ES-I3 (cell line): ENCODE measurements around the gene C10orf71.

Experiments
- H3K36me3 ChIP-seq: 2 replicates; pipeline ENCODE4 v1.6.1; 2013; ENCODE audit warnings: mild to moderate bottlenecking, low read length, control low read depth, moderate library complexity; ENCODE audit not compliant: insufficient read depth
- H3K4me1 ChIP-seq: 2 replicates; pipeline ENCODE4 v1.6.1; 2013; ENCODE audit warnings: mild to moderate bottlenecking, control low read depth, low read length; ENCODE audit not compliant: insufficient read depth
- H3K9ac ChIP-seq: 2 replicates; pipeline ENCODE4 v1.6.1; 2013; ENCODE audit warnings: low read depth, mild to moderate bottlenecking, low read length, moderate library complexity
- H3K9me3 ChIP-seq: 2 replicates; pipeline ENCODE4 v1.6.1; 2013; ENCODE audit warnings: mild to moderate bottlenecking, low read length, moderate library complexity; ENCODE audit not compliant: control insufficient read depth, insufficient read depth

The C10orf71 gene

DNA sequence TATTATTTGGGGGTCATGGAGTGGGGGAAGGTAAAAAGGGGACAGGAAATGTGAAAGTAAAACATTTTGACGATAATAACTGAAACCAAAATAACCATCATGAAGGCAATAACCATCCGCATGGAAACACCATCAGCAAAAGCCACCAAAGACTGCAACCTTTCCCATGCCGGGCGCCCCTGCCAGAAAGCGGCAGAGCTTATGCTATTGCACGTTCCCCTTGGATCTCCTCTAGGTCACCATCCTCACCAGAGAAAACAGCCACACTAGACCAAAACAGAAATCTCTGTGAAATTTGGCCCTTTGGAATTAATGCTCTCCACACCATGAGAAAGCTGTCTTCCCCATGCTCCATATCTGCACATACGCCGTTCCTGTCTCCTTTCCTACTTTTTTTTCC, 65.8 kb downstream of the C10orf71 start:
- Histone ChIP-seq H3K4me1 (peaks cover 6% of the 10 kb centered on the region), H3K9ac (no peak overlapping the region), H3K36me3 (no peaks in the 10 kb centered on the region), H3K9me3 (no peaks in the 10 kb centered on the region)

- no peaks in the 10 kb centered on the region for H3K9me3 ChIP-seq
- H3K9ac ChIP-seq = no peak overlapping the region
- no peaks in the 10 kb centered on the region for H3K36me3 ChIP-seq
- H3K4me1 ChIP-seq = peaks cover 2% of the 10 kb centered on the region
These were observed 66.3 kb downstream of the C10orf71 start for GRCh38 chr10:49365275-49365674.

DNA sequence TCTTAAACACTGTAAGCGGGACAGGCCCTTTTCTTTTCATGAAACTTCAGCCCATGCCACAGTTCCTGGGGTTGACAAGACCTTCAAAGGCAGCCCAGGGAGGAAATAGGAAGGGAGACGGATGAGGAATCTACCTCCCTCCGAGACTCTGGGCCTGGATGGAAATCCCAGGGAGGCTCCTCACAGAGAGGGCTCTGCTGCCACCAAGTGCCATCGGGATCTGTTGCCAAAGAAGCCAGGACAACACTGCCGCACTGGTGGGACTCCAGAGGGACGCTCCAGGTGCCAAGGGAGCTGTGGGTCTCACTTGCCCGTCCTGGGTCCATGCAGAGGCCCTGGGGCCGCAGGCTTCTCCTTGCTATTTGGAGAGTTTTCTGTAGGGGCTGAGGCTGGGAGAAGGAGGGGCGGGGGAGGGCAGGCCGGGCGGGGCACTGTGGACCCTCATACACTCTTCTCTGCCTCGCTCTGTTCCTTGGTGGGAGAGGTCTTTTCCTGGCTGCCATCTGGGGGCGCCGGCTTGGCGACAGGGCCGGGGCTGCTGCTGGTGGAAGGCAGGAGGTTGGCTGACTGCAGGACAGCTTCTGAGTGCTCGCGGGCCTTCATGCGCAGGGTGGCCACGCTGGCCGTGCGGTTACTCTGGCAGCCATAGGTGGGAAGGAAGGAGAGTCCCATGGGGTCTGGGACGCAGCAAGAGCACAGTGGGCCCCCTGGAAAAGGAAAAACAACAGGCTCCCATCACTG, 66.9 kb downstream of the C10orf71 start:
- Histone ChIP-seq H3K9ac (no peak overlapping the region), H3K9me3 (no peaks in the 10 kb centered on the region), H3K36me3 (no peaks in the 10 kb centered on the region), H3K4me1 (no peaks in the 10 kb centered on the region; the same call in 1 of the 2 replicates)

DNA sequence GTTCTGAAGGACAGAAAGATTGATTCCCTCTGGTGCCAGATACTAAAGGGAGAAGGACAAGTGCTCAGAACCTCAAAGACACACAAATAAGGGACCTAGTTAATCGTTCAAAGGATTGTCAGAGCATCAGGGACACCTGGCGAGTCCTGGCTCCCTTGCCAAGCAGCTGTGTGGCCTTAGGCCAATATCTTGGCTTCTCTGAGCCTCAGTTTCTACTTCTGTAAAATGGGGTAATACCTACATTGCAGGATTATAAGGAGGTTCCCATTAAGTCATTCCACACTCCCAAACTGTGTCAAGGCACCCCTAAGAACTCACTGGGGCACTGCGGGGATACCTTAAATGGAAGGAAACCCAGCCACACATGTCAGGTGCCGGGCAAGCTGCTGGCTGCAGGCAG, 67.5 kb downstream of the C10orf71 start:
- no peak overlapping the region for H3K9ac ChIP-seq
- H3K9me3 ChIP-seq = no peaks in the 10 kb centered on the region
- no peaks in the 10 kb centered on the region for H3K36me3 ChIP-seq
- no peaks in the 10 kb centered on the region; the same call in 1 of the 2 replicates for H3K4me1 ChIP-seq

GRCh38 chr10:49367600-49367999, 68.6 kb downstream of the C10orf71 start:
- no peaks in the 10 kb centered on the region for H3K36me3 ChIP-seq
- no peak overlapping the region for H3K9ac ChIP-seq
- H3K4me1 ChIP-seq = no peaks in the 10 kb centered on the region; the same call in 1 of the 2 replicates
- H3K9me3 ChIP-seq = no peaks in the 10 kb centered on the region

- Histone ChIP-seq H3K9me3 (no peaks in the 10 kb centered on the region), H3K9ac (no peak overlapping the region), H3K4me1 (no peaks in the 10 kb centered on the region; the same call in 1 of the 2 replicates), H3K36me3 (no peaks in the 10 kb centered on the region)
These were observed 69.3 kb downstream of the C10orf71 start for GRCh38 chr10:49368256-49368655.

DNA sequence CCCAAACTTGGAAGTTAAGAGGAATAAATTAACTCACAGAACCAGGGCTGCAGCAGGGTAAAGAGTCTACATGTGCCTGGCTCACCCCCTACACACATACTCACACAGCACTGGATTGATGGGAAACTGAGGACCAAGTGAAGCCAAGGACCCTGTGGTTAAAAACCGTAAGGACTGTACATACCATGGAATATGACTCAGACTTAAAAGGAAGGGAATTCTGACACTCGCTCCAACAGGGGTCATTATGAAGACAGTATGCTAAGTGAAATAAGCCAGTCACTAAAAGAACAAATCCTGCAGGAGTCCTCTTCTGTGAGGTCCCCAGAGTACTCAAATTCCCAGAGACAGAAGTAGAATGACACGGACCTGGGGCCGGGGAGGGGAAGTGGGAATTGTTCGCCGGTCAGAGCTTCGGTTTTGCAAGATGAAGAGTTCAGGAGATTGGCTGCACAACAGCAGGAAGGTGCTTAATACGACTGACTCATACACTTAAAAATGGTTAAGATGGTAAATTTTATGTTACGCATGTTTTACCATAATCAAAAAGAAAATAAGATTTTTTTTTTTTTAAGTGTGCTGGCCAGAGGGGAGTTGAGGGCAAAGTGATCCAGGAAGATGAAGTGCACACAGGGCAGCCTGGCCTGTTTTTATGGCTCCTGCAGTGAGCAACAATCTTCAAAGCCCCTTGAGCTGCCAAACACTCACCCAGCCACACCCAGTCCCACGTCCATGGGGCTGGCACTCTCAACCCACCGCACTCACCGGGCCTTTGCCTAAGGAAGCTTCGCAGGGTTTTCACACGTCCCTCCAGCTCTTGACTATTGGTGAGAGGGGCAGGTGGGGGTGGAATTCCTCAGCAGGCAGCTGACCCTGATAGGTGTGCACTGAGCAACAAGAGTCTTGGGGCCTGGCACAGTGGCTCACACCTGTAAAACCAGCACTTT, 70.5 kb downstream of the C10orf71 start:
- no peaks in the 10 kb centered on the region for H3K36me3 ChIP-seq
- H3K9ac ChIP-seq = no peak overlapping the region
- no peaks in the 10 kb centered on the region for H3K4me1 ChIP-seq
- no peaks in the 10 kb centered on the region for H3K9me3 ChIP-seq

DNA sequence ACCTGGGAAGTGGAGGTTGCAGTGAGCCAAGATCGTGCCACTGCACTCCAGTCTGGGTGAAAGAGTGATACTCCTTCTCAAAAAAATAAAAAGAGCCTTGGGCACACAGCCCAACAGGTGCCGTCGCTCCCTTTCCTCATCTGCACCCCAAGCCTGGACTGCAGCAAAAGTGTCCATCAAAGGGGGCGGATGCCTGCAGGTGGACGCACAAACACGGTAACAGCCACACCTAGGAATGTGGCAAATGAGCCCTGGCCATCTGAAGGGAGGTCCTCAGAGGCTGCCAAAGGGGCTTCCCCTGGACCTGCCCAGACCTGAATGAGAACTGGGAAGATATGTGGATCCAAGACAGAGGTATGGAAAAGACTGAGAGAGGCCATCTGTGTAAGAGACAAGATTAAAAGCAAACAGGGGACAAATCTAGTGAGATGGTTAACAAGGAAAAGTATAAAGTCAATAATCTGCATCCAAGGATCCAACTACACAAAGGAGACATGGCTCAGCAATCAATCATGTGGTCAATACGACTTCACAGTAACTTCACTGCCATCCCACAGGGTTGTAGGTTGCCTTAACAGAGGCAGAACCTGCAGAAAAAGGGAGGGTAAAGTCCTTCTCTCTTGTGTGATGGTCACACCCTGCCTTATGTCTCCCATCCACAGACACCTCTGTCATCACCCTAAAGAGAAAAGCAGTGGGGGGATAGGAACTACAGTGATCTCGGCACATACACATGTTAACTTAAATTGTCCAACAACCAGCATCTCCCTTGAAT, 71.5 kb downstream of the C10orf71 start:
- H3K9me3 ChIP-seq = no peaks in the 10 kb centered on the region
- no peaks in the 10 kb centered on the region for H3K4me1 ChIP-seq
- H3K36me3 ChIP-seq = no peaks in the 10 kb centered on the region
- no peak overlapping the region for H3K9ac ChIP-seq

DNA sequence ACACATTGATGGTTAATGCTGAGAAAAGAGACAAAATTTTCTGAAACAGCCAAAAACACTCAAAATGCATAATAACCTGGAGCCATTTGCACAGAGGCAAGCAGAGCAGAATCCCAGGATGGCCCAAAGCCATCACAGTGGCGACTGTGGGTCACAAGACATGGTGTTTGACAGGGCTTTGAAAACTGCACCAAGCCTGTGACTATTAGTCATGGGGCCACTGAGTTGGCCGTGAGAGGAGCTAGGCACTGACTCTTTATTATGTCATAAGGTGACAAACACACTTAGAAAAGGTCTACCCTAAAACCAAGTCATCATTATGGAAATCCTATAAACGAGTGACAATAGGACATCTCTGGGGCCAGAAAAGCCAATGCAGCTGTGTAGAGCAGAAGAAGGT, 73.0 kb downstream of the C10orf71 start:
- Histone ChIP-seq H3K36me3 (no peaks in the 10 kb centered on the region), H3K9ac (no peak overlapping the region), H3K9me3 (no peaks in the 10 kb centered on the region), H3K4me1 (no peaks in the 10 kb centered on the region)

GRCh38 chr10:49373361-49373760, 74.4 kb downstream of the C10orf71 start:
- Histone ChIP-seq H3K9ac (no peak overlapping the region), H3K4me1 (no peaks in the 10 kb centered on the region), H3K9me3 (no peaks in the 10 kb centered on the region), H3K36me3 (no peaks in the 10 kb centered on the region)

DNA sequence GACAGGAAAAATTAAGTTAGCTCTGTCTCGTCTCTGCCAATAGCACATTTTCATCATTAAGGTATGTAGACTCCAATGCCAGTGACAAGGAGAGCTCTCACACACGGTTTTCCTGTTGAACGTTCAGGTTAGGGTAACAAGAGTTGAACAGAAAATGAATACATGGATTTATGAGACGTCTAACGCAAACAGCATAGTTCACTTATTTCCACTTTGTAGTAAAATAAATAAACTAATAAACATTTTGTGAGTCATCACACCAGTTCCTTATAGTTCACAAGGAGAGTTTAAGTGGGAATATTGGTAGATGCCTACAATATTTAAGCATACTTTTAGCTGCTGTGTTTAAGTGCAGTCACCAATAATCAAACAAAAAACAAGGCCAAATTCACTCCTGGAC, 75.8 kb downstream of the C10orf71 start:
- Histone ChIP-seq H3K4me1 (no peaks in the 10 kb centered on the region), H3K9ac (no peak overlapping the region), H3K9me3 (no peaks in the 10 kb centered on the region), H3K36me3 (no peaks in the 10 kb centered on the region)

DNA sequence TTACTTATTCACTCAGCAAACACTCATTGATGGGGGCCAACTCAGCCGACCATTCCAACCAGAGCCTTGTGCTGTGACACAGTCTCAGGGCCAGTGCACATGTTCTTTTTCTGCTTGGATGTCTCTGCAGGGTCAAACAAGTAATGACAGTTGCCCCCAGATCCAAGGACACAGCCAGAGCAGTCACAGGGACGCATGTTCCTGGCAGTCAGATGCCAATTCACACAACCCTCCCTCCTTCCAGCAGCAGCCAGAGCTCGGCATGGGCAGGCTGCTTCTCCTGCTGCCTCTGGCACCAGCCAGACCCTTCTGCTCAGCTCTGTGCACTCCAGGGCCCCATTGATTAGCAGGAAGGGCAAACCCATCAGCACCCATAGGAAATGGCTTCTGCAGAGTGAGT, 76.6 kb downstream of the C10orf71 start:
- no peaks in the 10 kb centered on the region for H3K36me3 ChIP-seq
- no peaks in the 10 kb centered on the region for H3K4me1 ChIP-seq
- no peaks in the 10 kb centered on the region for H3K9me3 ChIP-seq
- H3K9ac ChIP-seq = no peak overlapping the region
